SJSA1 (cell line): ENCODE data around the gene BRPF3. TPM values are rescaled to one million over a fixed set of nuclear protein-coding genes. Genes with fewer than 3 reads are reported as not detected.

ENCODE experiments used
- DNase-seq, 2 experiments: peaks; one replicate each; pipeline ENCODE4 v3.0.0-alpha.2; 2015 to 2020; ENCODE audit warnings: low spot score in 2 of 2, low read depth in 1 of 2
- H3K27ac ChIP-seq: fragments of 250-450 bp; sonication (Bioruptor Pico); 2 replicates; pipeline ENCODE4 v1.5.1; 2020; ENCODE audit warnings: mild to moderate bottlenecking, moderate library complexity
- H3K27me3 ChIP-seq: fragments of 250-450 bp; sonication (Bioruptor Pico); replicated peaks from 2 replicates; pipeline ENCODE4 v1.5.1; 2020; ENCODE audit warnings: mild to moderate bottlenecking, moderate library complexity
- H3K36me3 ChIP-seq: fragments of 250-450 bp; sonication (Bioruptor Pico); 2 replicates; pipeline ENCODE4 v1.5.1; 2020; ENCODE audit warnings: mild to moderate bottlenecking
- H3K4me1 ChIP-seq: fragments of 250-450 bp; sonication (Bioruptor Pico); replicated peaks from 2 replicates; pipeline ENCODE4 v1.6.1; 2021; ENCODE audit warnings: mild to moderate bottlenecking
- H3K4me3 ChIP-seq: fragments of 250-450 bp; sonication (Bioruptor Pico); 2 replicates; pipeline ENCODE4 v1.5.1; 2020; ENCODE audit warnings: mild to moderate bottlenecking
- H3K9me3 ChIP-seq: fragments of 250-450 bp; sonication (Bioruptor Pico); replicated peaks from 2 replicates; pipeline ENCODE4 v1.5.1; 2020; ENCODE audit warnings: mild to moderate bottlenecking
- total RNA-seq: library from RNA; depleted of rRNA; stranded (reverse); fragments of >200 nt; shearing (Covaris generic); gene quantifications from 2 replicates; pipeline ENCODE4 v1.2.3, GENCODE V29; 2014

The BRPF3 gene
- total RNA-seq, 1 experiment from 2014 or later, result 13.0 TPM

DNA sequence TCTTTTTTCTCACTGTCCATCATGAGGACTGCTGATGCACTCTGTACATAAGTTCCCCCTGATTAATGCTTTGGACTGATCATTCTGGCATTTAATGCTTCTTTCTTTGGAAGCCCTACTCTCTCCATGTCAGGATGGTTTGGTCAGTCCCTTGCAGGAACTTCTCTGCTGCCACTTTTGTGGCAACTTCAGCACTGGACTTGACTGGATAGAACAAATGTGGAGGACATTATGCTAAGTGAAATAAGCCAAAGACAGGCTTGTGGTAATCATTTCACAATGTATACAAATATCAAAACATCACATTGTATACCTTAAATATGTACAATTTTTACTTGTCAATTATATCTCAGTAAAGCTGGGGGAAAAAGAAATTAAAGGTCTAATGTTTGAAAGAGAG lies 12.2 kb upstream of the BRPF3 start:
- DNase-seq, result no peak
- no peaks in the 10 kb centered on the region for H3K36me3 ChIP-seq
- no peak overlapping the region for H3K4me3 ChIP-seq
- H3K4me1 ChIP-seq, result no peaks in the 10 kb centered on the region
- no peaks in the 10 kb centered on the region; the same call in 1 of the 2 replicates for H3K9me3 ChIP-seq
- no peak overlapping the region for H3K27ac ChIP-seq
- 0 out of 2 replicates have a peak, but pooled peaks cover 7% of the 10 kb centered on the region for H3K27me3 ChIP-seq

DNA sequence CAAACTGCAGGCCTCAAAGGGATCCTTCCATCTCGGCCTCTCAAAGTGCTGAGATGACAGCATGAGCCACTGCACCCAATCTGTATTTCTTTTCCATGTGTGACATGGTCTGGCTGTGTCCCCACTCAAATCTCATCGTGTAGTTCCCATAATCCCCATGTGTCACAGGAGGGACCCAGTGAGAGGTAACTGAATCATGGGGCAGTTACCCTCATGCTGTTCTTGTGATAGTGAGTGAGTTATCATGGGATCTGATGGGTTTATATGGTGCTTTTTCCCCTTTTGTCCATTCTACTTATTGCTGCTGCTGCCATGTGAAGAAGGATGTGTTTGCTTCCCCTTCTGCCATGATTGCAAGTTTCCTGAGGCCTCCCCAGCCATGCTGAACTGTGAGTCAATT lies 10.3 kb upstream of the BRPF3 start:
- H3K4me3 ChIP-seq, result no peak overlapping the region
- H3K27ac ChIP-seq, result no peak overlapping the region
- no peaks in the 10 kb centered on the region for H3K4me1 ChIP-seq
- no peaks in the 10 kb centered on the region for H3K36me3 ChIP-seq
- H3K9me3 ChIP-seq, result no peaks in the 10 kb centered on the region; the same call in 1 of the 2 replicates
- H3K27me3 ChIP-seq, result peaks cover 8% of the 10 kb centered on the region; the same call in 1 of the 2 replicates
- DNase-seq, result no peak

DNA sequence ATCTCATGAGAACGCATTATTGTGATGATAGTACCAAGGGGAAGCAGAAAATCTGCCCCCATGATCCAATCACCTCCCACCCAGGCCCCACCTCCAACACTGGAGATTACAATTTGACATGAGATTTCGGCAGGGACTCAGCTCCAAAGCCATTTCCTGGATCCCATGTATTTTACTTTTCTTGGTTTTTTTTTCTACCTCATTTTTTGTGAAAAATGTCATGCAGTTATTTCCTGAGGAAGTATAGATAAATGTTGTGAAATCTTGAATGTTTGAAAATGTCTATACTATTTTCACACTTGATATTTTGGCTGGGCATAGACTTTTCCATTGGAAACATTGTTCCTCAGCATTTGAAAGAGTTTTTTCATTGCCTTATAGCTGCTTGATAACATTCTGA lies 9.1 kb upstream of the BRPF3 start:
- no peak overlapping the region for H3K27ac ChIP-seq
- H3K27me3 ChIP-seq, result peaks cover 11% of the 10 kb centered on the region; the same call in 1 of the 2 replicates
- no peak for DNase-seq
- H3K4me3 ChIP-seq, result no peak overlapping the region
- no peaks in the 10 kb centered on the region for H3K4me1 ChIP-seq
- H3K36me3 ChIP-seq, result no peaks in the 10 kb centered on the region
- H3K9me3 ChIP-seq, result no peaks in the 10 kb centered on the region; the same call in 1 of the 2 replicates

DNA sequence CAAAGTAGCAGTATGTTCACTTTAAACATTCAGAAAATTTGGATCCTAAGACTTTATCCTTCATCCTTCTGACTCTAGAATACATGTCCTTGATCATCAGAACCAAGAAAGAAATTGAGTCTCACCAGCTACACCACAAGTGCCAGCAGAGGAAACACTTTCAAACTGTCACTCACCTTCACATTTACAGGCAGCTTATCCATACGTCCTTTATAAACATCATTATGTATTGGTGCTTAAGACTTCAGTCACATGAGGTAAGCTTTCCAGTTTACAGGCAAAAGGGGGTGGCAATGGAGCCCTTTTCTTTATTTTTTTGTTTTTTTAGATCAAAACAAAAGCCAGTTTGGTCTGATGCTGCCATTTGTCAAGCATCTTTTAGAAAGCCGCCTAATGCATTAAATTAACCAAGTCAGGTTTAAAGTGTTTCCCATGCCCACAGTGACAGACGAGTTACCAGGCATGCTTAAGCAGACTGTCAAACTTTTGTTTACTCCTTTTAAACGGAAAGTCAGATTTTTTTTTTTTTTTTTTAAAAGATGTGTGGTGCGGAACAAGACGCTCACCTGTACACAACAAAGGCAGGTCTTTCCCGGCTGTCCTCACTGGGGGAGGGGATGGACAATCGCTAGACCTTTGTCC lies 952 bp upstream of the BRPF3 start:
- H3K36me3 ChIP-seq, result peaks cover 12% of the 10 kb centered on the region
- H3K27ac ChIP-seq, result no peak overlapping the region
- H3K4me3 ChIP-seq, result peak overlapping the region; percentile 84
- no peak for DNase-seq
- H3K9me3 ChIP-seq, result 0 out of 2 replicates have a peak, but pooled peaks cover 4% of the 10 kb centered on the region
- peaks cover 22% of the 10 kb centered on the region for H3K27me3 ChIP-seq
- peaks cover 14% of the 10 kb centered on the region for H3K4me1 ChIP-seq

DNA sequence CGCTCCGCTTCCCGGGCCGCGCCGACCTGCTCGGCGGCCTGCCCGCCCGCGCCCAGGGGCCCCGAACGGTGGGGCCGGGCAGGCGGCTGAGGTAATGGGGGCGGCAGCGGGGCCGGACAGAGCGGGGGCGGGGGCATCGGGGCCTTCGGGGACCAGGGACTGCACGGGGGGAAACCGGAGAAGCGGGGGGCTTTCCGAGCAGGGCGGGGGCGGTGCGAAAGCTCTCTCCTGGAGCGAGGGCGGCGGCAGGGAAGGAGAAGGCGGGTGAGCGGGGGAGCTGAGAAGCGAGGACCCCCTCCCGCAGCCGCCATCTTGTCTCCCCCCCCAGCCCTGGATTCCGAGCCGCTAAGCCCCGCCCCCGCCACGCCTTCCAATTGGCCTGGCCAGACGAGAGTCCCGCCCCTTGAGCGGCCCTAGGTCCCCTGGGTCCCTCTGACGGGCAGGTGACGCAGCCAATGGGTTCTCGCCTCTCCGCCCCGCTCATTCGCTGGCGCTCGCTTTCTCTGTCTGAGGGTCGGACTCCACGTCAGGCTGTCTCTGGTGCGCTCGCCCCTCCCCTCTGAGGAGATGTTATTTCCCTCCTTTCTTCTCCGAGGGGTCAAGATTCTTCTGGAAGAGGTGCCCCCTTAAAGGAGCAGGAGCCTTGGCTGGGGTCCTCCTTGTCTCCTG lies 470 bp downstream of the BRPF3 start:
- Histone ChIP-seq H3K27ac (peak overlapping the region; percentile 81), H3K4me3 (peak overlapping the region; percentile 84), H3K36me3 (peaks cover 27% of the 10 kb centered on the region), H3K27me3 (peaks cover 18% of the 10 kb centered on the region), H3K9me3 (0 out of 2 replicates have a peak, but pooled peaks cover 4% of the 10 kb centered on the region), H3K4me1 (peaks cover 14% of the 10 kb centered on the region)
- DNase-seq, result peak; percentile 96 to 99

DNA sequence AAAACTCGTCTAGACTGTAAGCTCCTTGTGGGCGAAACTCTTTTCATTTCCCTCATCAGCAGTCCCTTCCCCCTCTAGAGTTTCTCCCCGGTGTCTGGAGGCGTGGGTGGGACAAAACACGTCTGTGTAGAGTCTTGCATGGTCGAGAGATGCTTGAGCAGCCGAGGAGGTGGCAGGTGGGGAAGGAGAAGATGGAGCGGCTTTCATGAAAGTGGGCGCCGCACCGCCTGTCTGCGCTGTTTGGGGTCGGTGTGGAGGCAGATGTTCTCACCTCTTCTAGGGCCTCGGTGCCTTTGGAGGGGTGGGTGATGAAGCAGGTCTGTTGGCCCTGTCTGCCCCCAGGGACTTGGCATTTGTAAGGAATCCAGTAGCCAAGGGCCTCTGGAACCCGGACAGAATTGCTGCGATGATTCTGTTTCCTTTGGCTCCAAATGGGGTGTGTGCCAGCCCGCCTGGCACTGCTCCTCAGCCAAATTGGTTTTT lies 1.2 kb downstream of the BRPF3 start:
- peak overlapping the region; percentile 84 for H3K4me3 ChIP-seq
- H3K27me3 ChIP-seq, result peaks cover 18% of the 10 kb centered on the region
- no peak for DNase-seq
- peaks cover 34% of the 10 kb centered on the region for H3K36me3 ChIP-seq
- H3K9me3 ChIP-seq, result 0 out of 2 replicates have a peak, but pooled peaks cover 4% of the 10 kb centered on the region
- H3K4me1 ChIP-seq, result peaks cover 14% of the 10 kb centered on the region
- no peak overlapping the region for H3K27ac ChIP-seq

DNA sequence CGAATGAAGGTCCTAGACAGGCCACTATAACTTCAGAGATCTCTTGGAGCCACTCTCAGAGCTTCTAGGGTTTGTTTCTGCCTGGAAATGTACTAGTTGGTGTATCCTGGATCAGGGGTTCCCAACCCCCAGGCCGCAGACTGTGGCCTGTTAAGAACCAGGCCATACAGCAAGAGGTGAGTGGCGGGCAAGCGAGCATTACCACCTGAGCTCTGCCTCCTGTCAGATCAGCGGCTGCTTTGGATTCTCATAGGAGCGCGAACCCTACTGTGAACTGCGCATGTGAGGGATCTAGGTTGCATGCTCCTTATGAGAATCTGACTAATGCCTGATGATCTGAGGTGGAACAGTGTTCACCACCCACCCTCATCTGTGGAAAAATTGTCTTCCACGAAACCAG lies 2.4 kb downstream of the BRPF3 start:
- H3K9me3 ChIP-seq, result 0 out of 2 replicates have a peak, but pooled peaks cover 4% of the 10 kb centered on the region
- no peak overlapping the region for H3K4me3 ChIP-seq
- peaks cover 14% of the 10 kb centered on the region for H3K4me1 ChIP-seq
- peaks cover 17% of the 10 kb centered on the region for H3K27me3 ChIP-seq
- peaks cover 46% of the 10 kb centered on the region for H3K36me3 ChIP-seq
- H3K27ac ChIP-seq, result no peak overlapping the region
- DNase-seq, result no peak

DNA sequence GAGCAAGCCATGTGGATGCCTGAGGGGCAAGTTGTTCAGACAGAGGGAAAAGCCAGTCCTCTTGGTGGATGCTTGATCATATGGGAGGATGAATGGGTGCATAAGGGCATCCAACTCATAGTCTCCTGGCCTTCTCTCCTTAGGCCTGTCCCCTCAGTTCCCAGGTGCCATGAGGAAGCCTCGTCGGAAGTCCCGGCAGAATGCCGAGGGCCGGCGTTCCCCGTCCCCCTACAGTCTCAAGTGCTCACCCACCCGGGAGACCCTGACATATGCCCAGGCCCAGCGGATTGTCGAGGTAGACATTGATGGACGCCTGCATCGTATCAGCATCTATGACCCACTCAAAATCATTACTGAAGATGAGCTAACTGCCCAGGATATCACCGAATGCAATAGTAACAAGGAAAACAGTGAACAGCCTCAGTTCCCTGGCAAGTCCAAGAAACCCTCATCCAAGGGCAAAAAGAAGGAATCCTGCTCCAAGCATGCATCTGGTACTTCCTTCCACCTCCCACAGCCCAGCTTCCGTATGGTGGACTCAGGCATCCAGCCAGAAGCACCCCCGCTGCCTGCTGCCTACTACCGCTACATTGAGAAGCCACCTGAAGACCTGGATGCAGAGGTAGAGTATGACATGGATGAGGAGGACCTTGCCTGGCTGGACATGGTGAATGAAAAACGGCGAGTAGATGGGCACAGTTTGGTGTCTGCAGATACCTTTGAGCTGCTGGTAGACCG lies 3.8 kb downstream of the BRPF3 start:
- Histone ChIP-seq H3K27me3 (peaks cover 4% of the 10 kb centered on the region; the same call in 1 of the 2 replicates), H3K36me3 (peaks cover 57% of the 10 kb centered on the region), H3K9me3 (0 out of 2 replicates have a peak, but pooled peaks cover 4% of the 10 kb centered on the region), H3K4me3 (no peak overlapping the region), H3K27ac (no peak overlapping the region), H3K4me1 (peaks cover 14% of the 10 kb centered on the region)
- DNase-seq, result no peak

DNA sequence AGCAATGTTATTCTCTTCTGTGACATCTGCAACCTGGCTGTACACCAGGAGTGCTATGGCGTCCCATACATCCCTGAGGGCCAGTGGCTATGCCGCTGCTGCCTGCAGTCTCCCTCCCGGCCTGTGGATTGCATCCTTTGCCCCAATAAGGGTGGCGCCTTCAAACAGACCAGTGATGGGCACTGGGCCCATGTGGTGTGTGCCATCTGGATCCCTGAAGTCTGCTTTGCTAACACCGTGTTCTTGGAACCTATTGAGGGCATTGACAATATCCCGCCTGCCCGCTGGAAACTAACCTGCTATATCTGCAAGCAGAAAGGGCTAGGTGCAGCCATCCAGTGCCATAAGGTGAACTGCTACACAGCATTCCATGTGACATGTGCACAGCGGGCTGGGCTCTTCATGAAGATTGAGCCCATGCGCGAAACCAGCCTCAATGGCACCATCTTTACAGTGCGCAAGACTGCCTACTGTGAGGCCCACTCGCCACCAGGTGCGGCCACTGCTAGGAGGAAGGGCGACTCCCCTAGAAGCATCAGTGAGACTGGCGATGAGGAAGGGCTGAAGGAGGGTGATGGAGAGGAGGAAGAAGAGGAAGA lies 4.6 kb downstream of the BRPF3 start:
- peaks cover 65% of the 10 kb centered on the region for H3K36me3 ChIP-seq

DNA sequence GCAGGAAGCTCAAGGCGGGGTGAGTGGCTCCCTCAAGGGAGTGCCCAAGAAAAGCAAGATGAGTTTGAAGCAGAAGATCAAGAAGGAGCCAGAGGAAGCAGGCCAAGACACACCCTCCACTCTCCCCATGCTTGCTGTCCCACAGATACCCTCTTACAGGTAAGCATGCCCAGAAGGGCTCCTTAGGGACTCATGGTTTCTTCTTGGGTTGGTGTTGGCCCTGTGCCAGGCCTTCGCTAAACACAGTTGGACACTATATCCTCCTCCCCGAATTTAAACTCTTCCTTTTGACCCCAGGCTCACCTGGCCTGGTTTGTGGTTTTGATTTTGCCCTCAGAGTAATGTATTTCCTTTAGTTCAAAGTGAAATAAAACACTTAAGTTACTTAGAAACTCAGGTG lies 5.1 kb downstream of the BRPF3 start:
- peaks cover 6% of the 10 kb centered on the region for H3K4me1 ChIP-seq
- H3K27me3 ChIP-seq, result no peaks in the 10 kb centered on the region
- no peak overlapping the region for H3K27ac ChIP-seq
- peaks cover 70% of the 10 kb centered on the region for H3K36me3 ChIP-seq
- no peaks in the 10 kb centered on the region for H3K9me3 ChIP-seq
- DNase-seq, result no peak
- H3K4me3 ChIP-seq, result no peak overlapping the region

More for the DNA sequence above, 4.6 kb downstream of the BRPF3 start:
- H3K9me3 ChIP-seq, result 0 out of 2 replicates have a peak, but pooled peaks cover 3% of the 10 kb centered on the region
- no peak for DNase-seq
- H3K27ac ChIP-seq, result no peak overlapping the region
- H3K27me3 ChIP-seq, result no peaks in the 10 kb centered on the region
- H3K4me1 ChIP-seq, result peaks cover 8% of the 10 kb centered on the region
- no peak overlapping the region for H3K4me3 ChIP-seq

DNA sequence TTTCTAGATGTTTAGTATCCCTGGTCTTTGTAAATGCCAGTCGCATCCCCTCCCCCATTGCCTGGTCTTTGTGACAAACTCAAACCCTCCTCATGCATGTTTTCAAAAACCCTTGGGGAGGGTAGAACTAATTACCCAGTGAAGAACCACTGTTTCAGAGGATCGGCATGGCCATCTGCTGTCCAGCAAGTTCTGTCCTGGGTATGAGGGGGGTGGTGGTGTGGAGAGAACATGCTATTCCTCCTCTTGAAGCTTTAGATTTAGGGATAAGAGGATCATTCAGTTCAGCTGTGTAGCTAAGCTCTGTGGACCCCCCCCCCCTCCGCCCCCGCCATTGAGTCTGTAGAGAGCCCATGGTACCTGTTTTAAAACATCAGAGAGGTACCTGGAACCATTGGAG lies 5.6 kb downstream of the BRPF3 start:
- H3K36me3 ChIP-seq, result peaks cover 75% of the 10 kb centered on the region
- no peak for DNase-seq
- no peaks in the 10 kb centered on the region for H3K9me3 ChIP-seq
- H3K27me3 ChIP-seq, result no peaks in the 10 kb centered on the region
- no peak overlapping the region for H3K27ac ChIP-seq
- no peak overlapping the region for H3K4me3 ChIP-seq
- peaks cover 6% of the 10 kb centered on the region for H3K4me1 ChIP-seq

DNA sequence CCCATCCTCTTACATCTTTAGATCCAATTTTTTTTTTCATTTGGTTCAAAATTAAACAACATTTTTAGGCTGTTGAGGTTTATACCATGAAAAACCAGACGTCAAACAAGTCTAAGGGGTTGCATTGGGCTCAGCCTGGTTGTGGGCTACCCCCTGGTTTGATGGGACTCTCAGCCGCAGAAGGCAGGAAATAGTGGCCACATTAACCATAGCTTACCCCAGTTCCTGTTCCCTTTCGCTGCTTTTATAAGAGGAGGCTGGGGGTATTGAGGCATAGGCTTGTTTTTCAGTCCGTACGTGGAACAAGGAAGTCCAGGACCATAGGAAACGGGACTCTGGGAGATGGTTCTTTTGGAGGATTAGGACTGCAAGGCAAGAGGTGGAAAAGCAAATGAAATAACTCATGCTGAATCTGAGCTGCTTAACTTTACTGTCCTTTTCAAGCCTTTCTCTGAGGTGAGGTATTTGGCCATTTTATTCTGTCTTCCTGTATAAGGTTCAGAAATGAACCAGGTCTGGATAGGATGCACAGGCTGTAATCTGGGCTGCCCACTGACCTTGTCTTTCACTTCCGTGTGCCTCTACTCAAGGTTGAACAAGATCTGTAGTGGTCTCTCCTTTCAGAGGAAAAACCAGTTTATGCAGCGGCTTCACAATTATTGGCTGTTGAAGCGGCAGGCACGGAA lies 7.7 kb downstream of the BRPF3 start:
- Histone ChIP-seq H3K27ac (no peak overlapping the region), H3K9me3 (no peaks in the 10 kb centered on the region), H3K27me3 (no peaks in the 10 kb centered on the region), H3K36me3 (peaks cover 95% of the 10 kb centered on the region), H3K4me3 (no peak overlapping the region), H3K4me1 (no peaks in the 10 kb centered on the region)
- DNase-seq, result no peak

DNA sequence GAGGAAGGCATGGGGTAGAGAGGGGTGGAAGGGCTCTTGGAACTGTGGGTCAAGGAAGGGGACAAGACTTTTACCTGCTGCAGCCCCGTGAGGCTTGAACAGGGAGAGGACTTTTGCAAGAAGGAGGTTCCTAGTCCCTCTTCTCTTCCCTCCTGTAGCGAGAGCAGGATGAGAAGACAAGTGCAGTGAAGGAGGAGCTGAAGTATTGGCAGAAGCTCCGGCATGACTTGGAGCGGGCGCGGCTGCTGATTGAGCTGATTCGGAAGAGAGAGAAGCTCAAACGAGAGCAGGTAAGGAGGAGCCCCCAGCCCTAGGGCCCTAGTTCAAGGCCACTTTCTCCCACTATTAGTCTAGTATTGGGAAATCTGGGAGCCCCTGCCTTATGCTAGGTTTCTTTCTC lies 10.6 kb downstream of the BRPF3 start:
- Histone ChIP-seq H3K36me3 (peaks cover 98% of the 10 kb centered on the region), H3K27me3 (no peaks in the 10 kb centered on the region), H3K9me3 (no peaks in the 10 kb centered on the region), H3K4me3 (no peak overlapping the region), H3K4me1 (no peaks in the 10 kb centered on the region), H3K27ac (no peak overlapping the region)
- DNase-seq, result no peak
